ENCODE data around the gene HOXA3. TPM values are rescaled to one million over a fixed set of nuclear protein-coding genes. Genes with fewer than 3 reads are reported as not detected.

Gene HOXA3
- total RNA-seq, 1 experiment from 2014 or later, result not detected

DNA sequence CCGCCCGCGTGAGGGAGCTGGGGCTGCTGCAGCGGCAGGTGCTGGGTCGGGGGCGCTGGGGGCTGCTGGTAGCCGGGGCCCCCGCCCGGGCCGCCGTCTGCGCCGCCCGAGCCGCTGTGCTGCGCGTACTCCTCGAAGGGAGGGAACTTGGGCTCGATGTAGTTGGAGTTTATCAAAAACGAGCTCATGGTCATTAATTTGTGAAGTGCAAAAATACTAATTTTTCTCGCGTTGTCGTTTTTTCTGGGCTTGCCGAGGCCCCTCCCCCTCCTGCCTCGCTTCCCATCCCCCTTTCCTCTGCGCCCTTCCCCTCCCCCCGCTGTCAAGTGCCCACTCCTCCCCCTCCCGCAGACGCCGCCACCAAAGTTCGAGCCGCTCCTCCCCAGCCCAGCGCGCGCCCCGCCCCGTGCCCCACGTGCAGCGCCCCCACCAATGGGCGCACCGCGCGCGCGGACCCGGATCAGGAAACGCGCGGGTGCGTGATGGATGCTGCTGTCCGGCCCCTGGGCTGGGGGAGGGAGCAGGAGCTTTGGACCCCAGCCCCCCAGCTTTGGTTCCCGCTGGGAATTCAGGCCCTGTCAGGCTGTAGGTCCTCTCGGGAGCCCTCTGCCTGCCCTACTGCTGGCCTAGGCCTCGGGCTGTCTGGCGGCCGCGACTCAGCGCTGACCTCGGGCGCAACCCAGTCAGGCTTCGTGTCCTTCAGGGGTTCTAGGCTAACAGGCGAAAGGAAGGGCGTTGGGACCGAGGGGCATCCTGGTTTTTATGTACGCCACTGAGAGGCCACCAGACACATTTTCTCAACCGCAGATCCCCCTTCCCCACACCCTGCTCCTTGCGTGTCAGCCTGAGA is 21.6 kb downstream of the HOXA3 start, which contains the start of gene HOXA4 (continued):
- TF ChIP-seq, protein P1, sequence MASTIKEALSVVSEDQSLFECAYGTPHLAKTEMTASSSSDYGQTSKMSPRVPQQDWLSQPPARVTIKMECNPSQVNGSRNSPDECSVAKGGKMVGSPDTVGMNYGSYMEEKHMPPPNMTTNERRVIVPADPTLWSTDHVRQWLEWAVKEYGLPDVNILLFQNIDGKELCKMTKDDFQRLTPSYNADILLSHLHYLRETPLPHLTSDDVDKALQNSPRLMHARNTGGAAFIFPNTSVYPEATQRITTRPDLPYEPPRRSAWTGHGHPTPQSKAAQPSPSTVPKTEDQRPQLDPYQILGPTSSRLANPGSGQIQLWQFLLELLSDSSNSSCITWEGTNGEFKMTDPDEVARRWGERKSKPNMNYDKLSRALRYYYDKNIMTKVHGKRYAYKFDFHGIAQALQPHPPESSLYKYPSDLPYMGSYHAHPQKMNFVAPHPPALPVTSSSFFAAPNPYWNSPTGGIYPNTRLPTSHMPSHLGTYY (CRISPR knock-in tag; IDR thresholded peaks at IDR 0.05), result no peak
- TF ChIP-seq, protein P2, sequence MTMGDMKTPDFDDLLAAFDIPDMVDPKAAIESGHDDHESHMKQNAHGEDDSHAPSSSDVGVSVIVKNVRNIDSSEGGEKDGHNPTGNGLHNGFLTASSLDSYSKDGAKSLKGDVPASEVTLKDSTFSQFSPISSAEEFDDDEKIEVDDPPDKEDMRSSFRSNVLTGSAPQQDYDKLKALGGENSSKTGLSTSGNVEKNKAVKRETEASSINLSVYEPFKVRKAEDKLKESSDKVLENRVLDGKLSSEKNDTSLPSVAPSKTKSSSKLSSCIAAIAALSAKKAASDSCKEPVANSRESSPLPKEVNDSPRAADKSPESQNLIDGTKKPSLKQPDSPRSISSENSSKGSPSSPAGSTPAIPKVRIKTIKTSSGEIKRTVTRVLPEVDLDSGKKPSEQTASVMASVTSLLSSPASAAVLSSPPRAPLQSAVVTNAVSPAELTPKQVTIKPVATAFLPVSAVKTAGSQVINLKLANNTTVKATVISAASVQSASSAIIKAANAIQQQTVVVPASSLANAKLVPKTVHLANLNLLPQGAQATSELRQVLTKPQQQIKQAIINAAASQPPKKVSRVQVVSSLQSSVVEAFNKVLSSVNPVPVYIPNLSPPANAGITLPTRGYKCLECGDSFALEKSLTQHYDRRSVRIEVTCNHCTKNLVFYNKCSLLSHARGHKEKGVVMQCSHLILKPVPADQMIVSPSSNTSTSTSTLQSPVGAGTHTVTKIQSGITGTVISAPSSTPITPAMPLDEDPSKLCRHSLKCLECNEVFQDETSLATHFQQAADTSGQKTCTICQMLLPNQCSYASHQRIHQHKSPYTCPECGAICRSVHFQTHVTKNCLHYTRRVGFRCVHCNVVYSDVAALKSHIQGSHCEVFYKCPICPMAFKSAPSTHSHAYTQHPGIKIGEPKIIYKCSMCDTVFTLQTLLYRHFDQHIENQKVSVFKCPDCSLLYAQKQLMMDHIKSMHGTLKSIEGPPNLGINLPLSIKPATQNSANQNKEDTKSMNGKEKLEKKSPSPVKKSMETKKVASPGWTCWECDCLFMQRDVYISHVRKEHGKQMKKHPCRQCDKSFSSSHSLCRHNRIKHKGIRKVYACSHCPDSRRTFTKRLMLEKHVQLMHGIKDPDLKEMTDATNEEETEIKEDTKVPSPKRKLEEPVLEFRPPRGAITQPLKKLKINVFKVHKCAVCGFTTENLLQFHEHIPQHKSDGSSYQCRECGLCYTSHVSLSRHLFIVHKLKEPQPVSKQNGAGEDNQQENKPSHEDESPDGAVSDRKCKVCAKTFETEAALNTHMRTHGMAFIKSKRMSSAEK (CRISPR knock-in tag; IDR thresholded peaks at IDR 0.05; ENCODE audit: borderline replicate concordance), result no peak
- TF ChIP-seq ETV6 (CRISPR knock-in tag; IDR thresholded peaks at IDR 0.05) (no peak), ZNF232 (CRISPR knock-in tag; IDR thresholded peaks at IDR 0.05) (no peak), EMX1 (CRISPR knock-in tag; IDR thresholded peaks at IDR 0.05) (no peak), ZNF423 (CRISPR knock-in tag; IDR thresholded peaks at IDR 0.05) (no peak), SP1 (CRISPR knock-in tag; conservative IDR thresholded peaks at IDR 0.05) (peak; percentile 69), GABPB1 (CRISPR knock-in tag; IDR thresholded peaks at IDR 0.05) (peak; percentile 37), ZNF416 (CRISPR knock-in tag; IDR thresholded peaks at IDR 0.05) (no peak), FOXJ3 (CRISPR knock-in tag; IDR thresholded peaks at IDR 0.05; ENCODE audit: borderline replicate concordance) (no peak), IRF2 (CRISPR knock-in tag; IDR thresholded peaks at IDR 0.05; ENCODE audit: borderline replicate concordance, low read depth) (no peak), PRRX2 (CRISPR knock-in tag; IDR thresholded peaks at IDR 0.05) (no peak), SMAD4 (CRISPR knock-in tag; IDR thresholded peaks at IDR 0.05) (no peak), ZNF671 (CRISPR knock-in tag; IDR thresholded peaks at IDR 0.05) (no peak), TCF7 (CRISPR knock-in tag; IDR thresholded peaks at IDR 0.05; ENCODE audit: low read depth) (no peak), MXD4 (CRISPR knock-in tag; IDR thresholded peaks at IDR 0.05; ENCODE audit: borderline replicate concordance) (no peak)
- TF ChIP-seq, protein P3, sequence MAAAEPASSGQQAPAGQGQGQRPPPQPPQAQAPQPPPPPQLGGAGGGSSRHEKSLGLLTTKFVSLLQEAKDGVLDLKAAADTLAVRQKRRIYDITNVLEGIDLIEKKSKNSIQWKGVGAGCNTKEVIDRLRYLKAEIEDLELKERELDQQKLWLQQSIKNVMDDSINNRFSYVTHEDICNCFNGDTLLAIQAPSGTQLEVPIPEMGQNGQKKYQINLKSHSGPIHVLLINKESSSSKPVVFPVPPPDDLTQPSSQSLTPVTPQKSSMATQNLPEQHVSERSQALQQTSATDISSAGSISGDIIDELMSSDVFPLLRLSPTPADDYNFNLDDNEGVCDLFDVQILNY (CRISPR knock-in tag; IDR thresholded peaks at IDR 0.05), result peak; percentile 36; the same call in 1 of the 2 replicates
- TF ChIP-seq, protein P4, sequence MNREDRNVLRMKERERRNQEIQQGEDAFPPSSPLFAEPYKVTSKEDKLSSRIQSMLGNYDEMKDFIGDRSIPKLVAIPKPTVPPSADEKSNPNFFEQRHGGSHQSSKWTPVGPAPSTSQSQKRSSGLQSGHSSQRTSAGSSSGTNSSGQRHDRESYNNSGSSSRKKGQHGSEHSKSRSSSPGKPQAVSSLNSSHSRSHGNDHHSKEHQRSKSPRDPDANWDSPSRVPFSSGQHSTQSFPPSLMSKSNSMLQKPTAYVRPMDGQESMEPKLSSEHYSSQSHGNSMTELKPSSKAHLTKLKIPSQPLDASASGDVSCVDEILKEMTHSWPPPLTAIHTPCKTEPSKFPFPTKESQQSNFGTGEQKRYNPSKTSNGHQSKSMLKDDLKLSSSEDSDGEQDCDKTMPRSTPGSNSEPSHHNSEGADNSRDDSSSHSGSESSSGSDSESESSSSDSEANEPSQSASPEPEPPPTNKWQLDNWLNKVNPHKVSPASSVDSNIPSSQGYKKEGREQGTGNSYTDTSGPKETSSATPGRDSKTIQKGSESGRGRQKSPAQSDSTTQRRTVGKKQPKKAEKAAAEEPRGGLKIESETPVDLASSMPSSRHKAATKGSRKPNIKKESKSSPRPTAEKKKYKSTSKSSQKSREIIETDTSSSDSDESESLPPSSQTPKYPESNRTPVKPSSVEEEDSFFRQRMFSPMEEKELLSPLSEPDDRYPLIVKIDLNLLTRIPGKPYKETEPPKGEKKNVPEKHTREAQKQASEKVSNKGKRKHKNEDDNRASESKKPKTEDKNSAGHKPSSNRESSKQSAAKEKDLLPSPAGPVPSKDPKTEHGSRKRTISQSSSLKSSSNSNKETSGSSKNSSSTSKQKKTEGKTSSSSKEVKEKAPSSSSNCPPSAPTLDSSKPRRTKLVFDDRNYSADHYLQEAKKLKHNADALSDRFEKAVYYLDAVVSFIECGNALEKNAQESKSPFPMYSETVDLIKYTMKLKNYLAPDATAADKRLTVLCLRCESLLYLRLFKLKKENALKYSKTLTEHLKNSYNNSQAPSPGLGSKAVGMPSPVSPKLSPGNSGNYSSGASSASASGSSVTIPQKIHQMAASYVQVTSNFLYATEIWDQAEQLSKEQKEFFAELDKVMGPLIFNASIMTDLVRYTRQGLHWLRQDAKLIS (CRISPR knock-in tag; IDR thresholded peaks at IDR 0.05; ENCODE audit: borderline replicate concordance), result no peak
- TF ChIP-seq, protein P5, sequence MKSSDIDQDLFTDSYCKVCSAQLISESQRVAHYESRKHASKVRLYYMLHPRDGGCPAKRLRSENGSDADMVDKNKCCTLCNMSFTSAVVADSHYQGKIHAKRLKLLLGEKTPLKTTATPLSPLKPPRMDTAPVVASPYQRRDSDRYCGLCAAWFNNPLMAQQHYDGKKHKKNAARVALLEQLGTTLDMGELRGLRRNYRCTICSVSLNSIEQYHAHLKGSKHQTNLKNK (CRISPR knock-in tag; IDR thresholded peaks at IDR 0.05), result no peak
- TF ChIP-seq, protein P6, sequence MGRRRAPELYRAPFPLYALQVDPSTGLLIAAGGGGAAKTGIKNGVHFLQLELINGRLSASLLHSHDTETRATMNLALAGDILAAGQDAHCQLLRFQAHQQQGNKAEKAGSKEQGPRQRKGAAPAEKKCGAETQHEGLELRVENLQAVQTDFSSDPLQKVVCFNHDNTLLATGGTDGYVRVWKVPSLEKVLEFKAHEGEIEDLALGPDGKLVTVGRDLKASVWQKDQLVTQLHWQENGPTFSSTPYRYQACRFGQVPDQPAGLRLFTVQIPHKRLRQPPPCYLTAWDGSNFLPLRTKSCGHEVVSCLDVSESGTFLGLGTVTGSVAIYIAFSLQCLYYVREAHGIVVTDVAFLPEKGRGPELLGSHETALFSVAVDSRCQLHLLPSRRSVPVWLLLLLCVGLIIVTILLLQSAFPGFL (CRISPR knock-in tag; IDR thresholded peaks at IDR 0.05; ENCODE audit: borderline replicate concordance), result no peak
- TF ChIP-seq, protein P7, sequence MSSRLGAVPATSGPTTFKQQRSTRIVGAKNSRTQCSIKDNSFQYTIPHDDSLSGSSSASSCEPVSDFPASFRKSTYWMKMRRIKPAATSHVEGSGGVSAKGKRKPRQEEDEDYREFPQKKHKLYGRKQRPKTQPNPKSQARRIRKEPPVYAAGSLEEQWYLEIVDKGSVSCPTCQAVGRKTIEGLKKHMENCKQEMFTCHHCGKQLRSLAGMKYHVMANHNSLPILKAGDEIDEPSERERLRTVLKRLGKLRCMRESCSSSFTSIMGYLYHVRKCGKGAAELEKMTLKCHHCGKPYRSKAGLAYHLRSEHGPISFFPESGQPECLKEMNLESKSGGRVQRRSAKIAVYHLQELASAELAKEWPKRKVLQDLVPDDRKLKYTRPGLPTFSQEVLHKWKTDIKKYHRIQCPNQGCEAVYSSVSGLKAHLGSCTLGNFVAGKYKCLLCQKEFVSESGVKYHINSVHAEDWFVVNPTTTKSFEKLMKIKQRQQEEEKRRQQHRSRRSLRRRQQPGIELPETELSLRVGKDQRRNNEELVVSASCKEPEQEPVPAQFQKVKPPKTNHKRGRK (CRISPR knock-in tag; IDR thresholded peaks at IDR 0.05; ENCODE audit: borderline replicate concordance), result no peak
- TF ChIP-seq, protein P8, sequence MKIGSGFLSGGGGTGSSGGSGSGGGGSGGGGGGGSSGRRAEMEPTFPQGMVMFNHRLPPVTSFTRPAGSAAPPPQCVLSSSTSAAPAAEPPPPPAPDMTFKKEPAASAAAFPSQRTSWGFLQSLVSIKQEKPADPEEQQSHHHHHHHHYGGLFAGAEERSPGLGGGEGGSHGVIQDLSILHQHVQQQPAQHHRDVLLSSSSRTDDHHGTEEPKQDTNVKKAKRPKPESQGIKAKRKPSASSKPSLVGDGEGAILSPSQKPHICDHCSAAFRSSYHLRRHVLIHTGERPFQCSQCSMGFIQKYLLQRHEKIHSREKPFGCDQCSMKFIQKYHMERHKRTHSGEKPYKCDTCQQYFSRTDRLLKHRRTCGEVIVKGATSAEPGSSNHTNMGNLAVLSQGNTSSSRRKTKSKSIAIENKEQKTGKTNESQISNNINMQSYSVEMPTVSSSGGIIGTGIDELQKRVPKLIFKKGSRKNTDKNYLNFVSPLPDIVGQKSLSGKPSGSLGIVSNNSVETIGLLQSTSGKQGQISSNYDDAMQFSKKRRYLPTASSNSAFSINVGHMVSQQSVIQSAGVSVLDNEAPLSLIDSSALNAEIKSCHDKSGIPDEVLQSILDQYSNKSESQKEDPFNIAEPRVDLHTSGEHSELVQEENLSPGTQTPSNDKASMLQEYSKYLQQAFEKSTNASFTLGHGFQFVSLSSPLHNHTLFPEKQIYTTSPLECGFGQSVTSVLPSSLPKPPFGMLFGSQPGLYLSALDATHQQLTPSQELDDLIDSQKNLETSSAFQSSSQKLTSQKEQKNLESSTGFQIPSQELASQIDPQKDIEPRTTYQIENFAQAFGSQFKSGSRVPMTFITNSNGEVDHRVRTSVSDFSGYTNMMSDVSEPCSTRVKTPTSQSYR (CRISPR knock-in tag; IDR thresholded peaks at IDR 0.05), result peak; percentile 72; the same call in 1 of the 2 replicates

Measured in WTC11 (cell line).